GM12878 (cell line): ENCODE data around the gene DHRS7B.

Experiments used
- CBX5 ChIP-seq: sonication (generic); IDR thresholded peaks from 2 replicates; pipeline ENCODE4 v1.6.1; 2016; ENCODE audit warnings: low read depth, moderate library complexity, mild to moderate bottlenecking, inconsistent platforms
- CEBPB ChIP-seq, 2 experiments: fragments of 150-350 bp in 1 of 2; IDR thresholded peaks; 2 replicates each; pipeline ENCODE4 v1.6.1; 2012 to 2014; ENCODE audit warnings: low read depth in 2 of 2, low read length in 2 of 2, borderline replicate concordance in 1 of 2, inconsistent platforms in 1 of 2
- EP300 ChIP-seq, 2 experiments: fragments of 150-350 bp in 1 of 2; IDR thresholded peaks; 2 replicates each; pipeline ENCODE4 v1.6.1; 2011 to 2012; ENCODE audit warnings: low read depth in 2 of 2, low read length in 2 of 2, borderline replicate concordance in 1 of 2, improper control_type of control experiment in 1 of 2, inconsistent platforms in 1 of 2; ENCODE audit not compliant: control insufficient read depth in 1 of 2
- JUNB ChIP-seq: IDR thresholded peaks from 2 replicates; pipeline ENCODE4 v1.6.1; 2016; ENCODE audit warnings: antibody characterized with exemption, mild to moderate bottlenecking
- SIX5 ChIP-seq: IDR thresholded peaks from 2 replicates; pipeline ENCODE4 v1.6.1; 2011; ENCODE audit warnings: mild to moderate bottlenecking, low read depth, low read length, moderate library complexity; ENCODE audit not compliant: severe bottlenecking
- SUPT20H ChIP-seq: IDR thresholded peaks from 2 replicates; pipeline ENCODE4 v1.6.1; 2011; ENCODE audit warnings: low read depth, mild to moderate bottlenecking, low read length, moderate library complexity, borderline replicate concordance; ENCODE audit not compliant: control insufficient read depth
- TF ChIP-seq, protein P1 (sequence below), 3 experiments: IDR thresholded peaks in 2 of 3; conservative IDR thresholded peaks in 1 of 3; 2 replicates each; pipeline ENCODE4 v1.5.1; 2011; ENCODE audit warnings: low read depth in 3 of 3, low read length in 3 of 3, mild to moderate bottlenecking in 3 of 3, control low read depth in 2 of 3, moderate library complexity in 2 of 3, inconsistent platforms in 1 of 3, mixed read lengths in 1 of 3; ENCODE audit not compliant: control insufficient read depth in 2 of 3, insufficient read depth in 1 of 3; ENCODE audit errors: extremely low read depth in 1 of 3
- TF ChIP-seq, protein P2 (sequence below): IDR thresholded peaks from 2 replicates; pipeline ENCODE4 v1.6.1; 2011; ENCODE audit warnings: low read depth, low read length, improper control_type of control experiment, borderline replicate concordance

DNA sequence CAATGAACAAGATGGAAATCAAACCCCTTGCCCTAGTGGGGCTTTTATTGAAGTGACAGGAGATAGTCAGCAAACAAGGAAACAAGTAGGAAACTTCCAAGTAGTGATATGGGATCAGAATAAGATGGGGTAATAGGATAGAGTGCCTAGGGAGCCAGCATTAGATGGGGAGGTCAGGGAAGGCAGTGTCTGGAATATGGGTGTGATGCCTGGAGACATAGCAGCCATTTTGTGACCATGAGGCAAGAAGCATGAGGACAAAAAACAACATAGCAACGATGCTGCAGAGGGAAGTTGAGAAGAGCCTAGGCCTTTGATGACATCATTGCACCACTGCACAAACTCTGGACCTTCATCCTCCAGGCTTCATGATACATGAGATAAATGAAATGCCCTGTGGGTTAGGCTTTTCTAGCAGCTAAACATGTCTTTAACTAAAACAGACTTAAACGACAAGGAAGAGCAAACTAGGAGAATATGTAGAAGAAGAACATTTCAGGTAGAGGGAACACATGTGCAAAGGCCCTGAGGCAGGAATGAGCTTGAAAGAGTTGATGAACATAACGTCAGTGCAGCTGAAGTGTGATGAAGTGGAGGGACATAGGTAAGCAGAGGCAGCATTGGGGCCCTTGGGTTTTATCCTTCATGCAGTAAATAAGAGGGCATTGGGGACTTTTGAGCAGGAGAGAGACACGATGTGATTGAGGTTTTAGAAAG, 105.4 kb downstream of the DHRS7B start:
- TF ChIP-seq, protein P1, sequence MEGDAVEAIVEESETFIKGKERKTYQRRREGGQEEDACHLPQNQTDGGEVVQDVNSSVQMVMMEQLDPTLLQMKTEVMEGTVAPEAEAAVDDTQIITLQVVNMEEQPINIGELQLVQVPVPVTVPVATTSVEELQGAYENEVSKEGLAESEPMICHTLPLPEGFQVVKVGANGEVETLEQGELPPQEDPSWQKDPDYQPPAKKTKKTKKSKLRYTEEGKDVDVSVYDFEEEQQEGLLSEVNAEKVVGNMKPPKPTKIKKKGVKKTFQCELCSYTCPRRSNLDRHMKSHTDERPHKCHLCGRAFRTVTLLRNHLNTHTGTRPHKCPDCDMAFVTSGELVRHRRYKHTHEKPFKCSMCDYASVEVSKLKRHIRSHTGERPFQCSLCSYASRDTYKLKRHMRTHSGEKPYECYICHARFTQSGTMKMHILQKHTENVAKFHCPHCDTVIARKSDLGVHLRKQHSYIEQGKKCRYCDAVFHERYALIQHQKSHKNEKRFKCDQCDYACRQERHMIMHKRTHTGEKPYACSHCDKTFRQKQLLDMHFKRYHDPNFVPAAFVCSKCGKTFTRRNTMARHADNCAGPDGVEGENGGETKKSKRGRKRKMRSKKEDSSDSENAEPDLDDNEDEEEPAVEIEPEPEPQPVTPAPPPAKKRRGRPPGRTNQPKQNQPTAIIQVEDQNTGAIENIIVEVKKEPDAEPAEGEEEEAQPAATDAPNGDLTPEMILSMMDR (IDR thresholded peaks at IDR 0.05 in 2 of 3, conservative IDR thresholded peaks at IDR 0.05 in 1 of 3; ENCODE audit: control insufficient read depth in 2 of 3, extremely low read depth in 1 of 3, insufficient read depth in 1 of 3, low read depth in 3 of 3, low read length in 3 of 3), result no peak
- TF ChIP-seq JUNB (no peak), CBX5 (no peak), CEBPB (IDR thresholded peaks at IDR 0.05; ENCODE audit: borderline replicate concordance in 1 of 2, low read depth in 2 of 2, low read length in 2 of 2) (no peak), SUPT20H (no peak), EP300 (IDR thresholded peaks at IDR 0.05; ENCODE audit: borderline replicate concordance in 1 of 2, control insufficient read depth in 1 of 2, low read depth in 2 of 2, low read length in 2 of 2) (no peak), SIX5 (no peak)
- TF ChIP-seq, protein P2, sequence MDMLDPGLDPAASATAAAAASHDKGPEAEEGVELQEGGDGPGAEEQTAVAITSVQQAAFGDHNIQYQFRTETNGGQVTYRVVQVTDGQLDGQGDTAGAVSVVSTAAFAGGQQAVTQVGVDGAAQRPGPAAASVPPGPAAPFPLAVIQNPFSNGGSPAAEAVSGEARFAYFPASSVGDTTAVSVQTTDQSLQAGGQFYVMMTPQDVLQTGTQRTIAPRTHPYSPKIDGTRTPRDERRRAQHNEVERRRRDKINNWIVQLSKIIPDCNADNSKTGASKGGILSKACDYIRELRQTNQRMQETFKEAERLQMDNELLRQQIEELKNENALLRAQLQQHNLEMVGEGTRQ, result no peak
